Immature natural killer cell (primary cell): Measurements from ENCODE around the gene APOBR. TPM values are rescaled to one million over a fixed set of nuclear protein-coding genes. Genes with fewer than 3 reads are reported as not detected.
"Not testable (repeated sequence)": the region's sequence is repeated elsewhere in the genome, so short reads cannot be mapped to it uniquely, and the experiment has no call there.

Experiments used
- DNase-seq, 3 donors: peaks; one replicate each; pipeline ENCODE4 v3.0.0; 2022; ENCODE audit warnings: mixed read lengths in 1 of 3
- H3K27ac Mint-ChIP-seq, 6 donors: one replicate each; pipeline ENCODE4 v1.8.0; 2020; ENCODE audit warnings: mixed read lengths in 6 of 6, mild to moderate bottlenecking in 5 of 6, inconsistent platforms in 4 of 6, moderate library complexity in 3 of 6
- H3K27me3 Mint-ChIP-seq, 3 donors: one replicate each; pipeline ENCODE4 v1.8.0; 2020 to 2021; ENCODE audit warnings: low read depth in 3 of 3, mild to moderate bottlenecking in 3 of 3, mixed read lengths in 3 of 3, moderate library complexity in 3 of 3, inconsistent platforms in 1 of 3
- H3K36me3 Mint-ChIP-seq, 3 donors: one replicate each; pipeline ENCODE4 v1.8.0; 2020; ENCODE audit warnings: mixed read lengths in 3 of 3, inconsistent platforms in 2 of 3, mild to moderate bottlenecking in 2 of 3
- H3K4me1 Mint-ChIP-seq, 2 donors: one replicate each; pipeline ENCODE4 v1.8.0; 2020; ENCODE audit warnings: inconsistent platforms in 2 of 2, mild to moderate bottlenecking in 2 of 2, mixed read lengths in 2 of 2, moderate library complexity in 1 of 2
- H3K4me3 Mint-ChIP-seq, 5 donors: one replicate each; pipeline ENCODE4 v1.8.0; 2020; ENCODE audit warnings: mild to moderate bottlenecking in 5 of 5, mixed read lengths in 5 of 5, inconsistent platforms in 3 of 5, moderate library complexity in 3 of 5
- H3K9me3 Mint-ChIP-seq, 6 donors: one replicate each; pipeline ENCODE4 v1.8.0; 2020; ENCODE audit warnings: mild to moderate bottlenecking in 6 of 6, mixed read lengths in 6 of 6, inconsistent platforms in 4 of 6, moderate library complexity in 3 of 6
- polyA plus RNA-seq, 3 donors: library from polyadenylated mRNA; unstranded; fragments of 300-500 nt; fragmentation: Illumina TruSeq; gene quantifications; one replicate each; pipeline ENCODE4 v1.2.3, GENCODE V29; 2021

The APOBR gene
- polyA plus RNA-seq, 3 donors from 2014 or later: 0.49 to 15.2 (median 2.6) TPM

GRCh38 chr16:28538733-28539596 lies 44.5 kb downstream of the APOBR start, which contains the start of gene NUPR1:
Gene NUPR1 (minus strand): TSS chr16:28538974. CDS start chr16:28538907, 67 bp downstream.
- no peak for DNase-seq
- peak within 1 kb of the TSS in 2 of 6 donors; percentile 13 to 72 for H3K27ac Mint-ChIP-seq
- H3K4me3 Mint-ChIP-seq: no peak within 1 kb of the TSS
- peaks cover 0 to 4% (median 2%) of the 10 kb centered on the region in 3 donors for H3K27me3 Mint-ChIP-seq
- peaks cover 18 to 19% of the 10 kb centered on the region in 2 donors for H3K4me1 Mint-ChIP-seq
- H3K36me3 Mint-ChIP-seq: peaks cover 0 to 7% (median 0%) of the 10 kb centered on the region in 3 donors
- no peaks in the 10 kb centered on the region for H3K9me3 Mint-ChIP-seq

- H3K36me3 Mint-ChIP-seq: no peaks in the 10 kb centered on the region
- peaks cover 4 to 5% of the 10 kb centered on the region in 2 donors for H3K4me1 Mint-ChIP-seq
- no peaks in the 10 kb centered on the region for H3K9me3 Mint-ChIP-seq
- no peak overlapping the region for H3K4me3 Mint-ChIP-seq
- peaks cover 0 to 2% (median 2%) of the 10 kb centered on the region in 3 donors for H3K27me3 Mint-ChIP-seq
- DNase-seq: no peak
- no peak overlapping the region for H3K27ac Mint-ChIP-seq
These were observed 45.9 kb downstream of the APOBR start for GRCh38 chr16:28540346-28540745.

DNA sequence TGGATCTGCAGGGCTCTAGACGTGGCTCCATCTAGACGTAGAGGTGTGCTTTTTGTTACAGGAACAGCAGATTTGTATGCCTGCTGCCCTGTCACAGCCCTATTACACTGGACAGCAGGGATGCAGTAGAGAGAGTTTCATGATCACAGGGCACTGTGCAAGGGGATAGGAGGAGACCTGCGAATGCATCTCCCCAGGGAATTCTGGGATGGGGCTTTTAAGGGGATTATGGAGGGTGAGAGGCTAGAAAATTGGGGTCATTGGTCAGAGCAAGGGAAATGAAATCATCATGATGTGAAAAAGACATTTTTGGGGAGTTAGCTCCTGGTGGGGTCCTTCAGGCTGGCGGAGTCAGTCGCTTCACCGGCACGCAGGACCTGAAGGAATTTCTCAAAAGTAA lies 48.2 kb downstream of the APOBR start:
- H3K27me3 Mint-ChIP-seq: peaks cover 0 to 2% (median 0%) of the 10 kb centered on the region in 3 donors
- H3K9me3 Mint-ChIP-seq: no peaks in the 10 kb centered on the region
- no peaks in the 10 kb centered on the region for H3K36me3 Mint-ChIP-seq
- H3K4me1 Mint-ChIP-seq: no peaks in the 10 kb centered on the region
- DNase-seq: no peak
- H3K27ac Mint-ChIP-seq: peak overlapping the region in 1 of 6 donors; percentile 7
- H3K4me3 Mint-ChIP-seq: peak overlapping the region in 1 of 5 donors; percentile 28

GRCh38 chr16:28543072-28543471 lies 48.6 kb downstream of the APOBR start:
- Mint-ChIP-seq H3K27me3 (no peaks in the 10 kb centered on the region), H3K4me3 (no peak overlapping the region), H3K9me3 (no peaks in the 10 kb centered on the region), H3K4me1 (no peaks in the 10 kb centered on the region), H3K36me3 (no peaks in the 10 kb centered on the region), H3K27ac (peak overlapping the region in 1 of 6 donors; percentile 7)
- no peak for DNase-seq

DNA sequence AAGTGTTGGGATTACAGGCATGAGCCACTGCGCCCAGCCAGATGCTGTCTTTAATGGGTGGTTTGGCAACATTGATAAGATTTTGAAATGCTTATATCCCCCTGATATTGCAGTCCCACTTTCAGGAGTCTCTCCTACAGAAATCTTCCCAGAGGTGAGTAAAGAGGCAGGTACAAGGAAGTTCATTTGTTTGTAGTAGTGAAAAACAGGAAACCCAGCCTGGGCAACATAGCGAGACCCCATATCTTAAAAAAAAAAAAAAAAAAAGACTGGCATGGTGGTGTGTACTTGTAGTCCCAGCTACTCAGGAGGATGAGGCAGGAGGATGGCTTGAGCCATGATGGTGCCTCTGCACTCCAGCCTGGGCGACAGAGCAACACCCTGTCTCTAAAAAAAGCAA lies 50.6 kb downstream of the APOBR start:
- Mint-ChIP-seq H3K9me3 (no peaks in the 10 kb centered on the region), H3K27ac (no peak overlapping the region), H3K4me3 (no peak overlapping the region), H3K36me3 (no peaks in the 10 kb centered on the region), H3K27me3 (peaks cover 0 to 4% (median 0%) of the 10 kb centered on the region in 3 donors), H3K4me1 (peaks cover 3 to 5% of the 10 kb centered on the region in 2 donors)
- no peak for DNase-seq

- DNase-seq, H3K4me3 Mint-ChIP-seq, H3K27me3 Mint-ChIP-seq, H3K9me3 Mint-ChIP-seq, H3K36me3 Mint-ChIP-seq, H3K4me1 Mint-ChIP-seq, H3K27ac Mint-ChIP-seq: not testable (repeated sequence)
These were observed 51.5 kb downstream of the APOBR start for GRCh38 chr16:28545964-28546363.

GRCh38 chr16:28546626-28547025 lies 52.2 kb downstream of the APOBR start:
- DNase-seq: no peak
- Mint-ChIP-seq H3K27ac (no peak overlapping the region), H3K4me1 (peaks cover 3 to 5% of the 10 kb centered on the region in 2 donors), H3K9me3 (no peaks in the 10 kb centered on the region), H3K4me3 (no peak overlapping the region), H3K27me3 (peaks cover 0 to 6% (median 0%) of the 10 kb centered on the region in 3 donors), H3K36me3 (no peaks in the 10 kb centered on the region)

DNA sequence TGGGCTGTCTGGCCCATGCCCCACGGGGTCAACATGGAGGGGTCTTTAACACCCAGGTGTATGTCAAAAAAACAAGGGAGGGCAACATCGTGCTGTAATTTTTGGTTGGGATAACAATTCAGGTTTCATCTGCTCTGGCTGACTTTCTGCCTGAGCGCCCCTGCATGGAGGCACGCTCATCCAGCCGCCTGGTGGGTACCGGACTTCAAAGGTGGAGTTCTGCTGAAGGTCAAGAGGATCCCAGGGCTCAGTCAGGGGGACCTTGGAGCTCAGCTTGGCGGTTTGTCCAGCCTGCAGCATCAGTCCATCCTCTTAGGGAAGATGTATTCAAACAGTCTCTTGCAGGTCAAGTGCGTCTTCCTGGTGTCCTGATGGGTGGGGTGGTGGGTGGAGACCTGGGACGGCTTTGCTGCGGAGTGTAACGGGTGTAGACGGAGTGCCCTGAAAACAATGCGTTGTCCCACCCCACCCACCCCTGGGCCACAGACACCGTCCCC lies 53.9 kb downstream of the APOBR start:
- Mint-ChIP-seq H3K9me3 (no peaks in the 10 kb centered on the region), H3K27me3 (peaks cover 0 to 6% (median 0%) of the 10 kb centered on the region in 3 donors), H3K4me1 (peaks cover 6 to 9% of the 10 kb centered on the region in 2 donors), H3K27ac (no peak overlapping the region), H3K36me3 (no peaks in the 10 kb centered on the region), H3K4me3 (no peak overlapping the region)
- DNase-seq: no peak

Other genes starting within 250 kb of the APOBR start
- 10 to 100 TPM in 1 of 3 donors, 1 to 10 TPM in 2; 5.1 to 14.2 (median 5.1) TPM for gene SBK1, start 202.1 kb upstream of the APOBR start, polyA plus RNA-seq
- gene NPIPB6, start 131.1 kb upstream of the APOBR start, polyA plus RNA-seq: under 1 TPM in 2 of 3 donors, not detected in 1; 0.12 to 0.19 TPM
- gene EIF3CL, start 90.8 kb upstream of the APOBR start, polyA plus RNA-seq: 10 to 100 TPM in 2 of 3 donors, 1 to 10 TPM in 1; 9.7 to 31.1 (median 19.0) TPM
- gene NPIPB7, start 22.3 kb upstream of the APOBR start, polyA plus RNA-seq: not detected
- 10 to 100 TPM; 18.8 to 52.2 (median 32.2) TPM for gene CLN3, start 2.6 kb upstream of the APOBR start, polyA plus RNA-seq
- not detected for gene IL27, start 12.2 kb downstream of the APOBR start, polyA plus RNA-seq
- gene NUPR1, start 44.3 kb downstream of the APOBR start, polyA plus RNA-seq: not detected
- gene SGF29, start 59.3 kb downstream of the APOBR start, polyA plus RNA-seq: 10 to 100 TPM; 39.7 to 58.8 (median 40.8) TPM
- under 1 TPM in 1 of 3 donors, not detected in 2; 0.44 TPM for gene SULT1A2, start 102.4 kb downstream of the APOBR start, polyA plus RNA-seq
- gene SULT1A1, start 115.4 kb downstream of the APOBR start, polyA plus RNA-seq: 1 to 10 TPM; 4.5 to 7.0 (median 6.5) TPM
- not detected for gene NPIPB8, start 143.4 kb downstream of the APOBR start, polyA plus RNA-seq
- 100 to 1,000 TPM; 159 to 311 (median 198) TPM for gene EIF3C, start 216.8 kb downstream of the APOBR start, polyA plus RNA-seq